IMR-90 (cell line): ENCODE measurements around the gene LPXN.
A peak's percentile ranks its signal among the peaks of the same experiment; 100 is the strongest.

Experiments
- BHLHE40 ChIP-seq: fragments of 150-350 bp; IDR thresholded peaks from 2 replicates; pipeline ENCODE4 v1.6.1; 2016; ENCODE audit warnings: mild to moderate bottlenecking, low read depth, low read length
- CEBPB ChIP-seq: IDR thresholded peaks from 2 replicates; pipeline ENCODE4 v1.6.1; 2012; ENCODE audit warnings: low read depth, low read length, improper control_type of control experiment
- CTCF ChIP-seq: conservative IDR thresholded peaks from 2 replicates; pipeline ENCODE4 v1.5.1; 2012; ENCODE audit warnings: mild to moderate bottlenecking, low read depth, low read length, improper control_type of control experiment
- ELK1 ChIP-seq: fragments of 150-350 bp; IDR thresholded peaks from 2 replicates; pipeline ENCODE4 v1.6.1; 2016; ENCODE audit warnings: low read depth, mild to moderate bottlenecking, low read length, moderate library complexity, borderline replicate concordance
- MAFK ChIP-seq: IDR thresholded peaks from 2 replicates; pipeline ENCODE4 v1.6.1; 2012; ENCODE audit warnings: low read depth, low read length, improper control_type of control experiment
- MXI1 ChIP-seq: IDR thresholded peaks from 2 replicates; pipeline ENCODE4 v1.6.1; 2012; ENCODE audit warnings: low read depth, mild to moderate bottlenecking, low read length, moderate library complexity, borderline replicate concordance
- POLR2A ChIP-seq: IDR thresholded peaks from 2 replicates; pipeline ENCODE4 v1.6.1; 2012; ENCODE audit warnings: mild to moderate bottlenecking, low read depth, low read length
- RAD21 ChIP-seq: IDR thresholded peaks from 2 replicates; pipeline ENCODE4 v1.6.1; 2012; ENCODE audit warnings: low read length, improper control_type of control experiment
- RCOR1 ChIP-seq: IDR thresholded peaks from 2 replicates; pipeline ENCODE4 v1.6.1; 2012; ENCODE audit warnings: mild to moderate bottlenecking, low read length, improper control_type of control experiment; ENCODE audit not compliant: insufficient replicate concordance
- SMC3 ChIP-seq: fragments of 150-350 bp; IDR thresholded peaks from 2 replicates; pipeline ENCODE4 v1.6.1; 2016; ENCODE audit warnings: low read depth, mild to moderate bottlenecking, antibody characterized with exemption, low read length, moderate library complexity
- TF ChIP-seq, protein P1 (sequence below): fragments of 150-350 bp; IDR thresholded peaks from 2 replicates; pipeline ENCODE4 v1.6.1; 2017; ENCODE audit warnings: mild to moderate bottlenecking, antibody characterized with exemption, low read length, low read depth

DNA sequence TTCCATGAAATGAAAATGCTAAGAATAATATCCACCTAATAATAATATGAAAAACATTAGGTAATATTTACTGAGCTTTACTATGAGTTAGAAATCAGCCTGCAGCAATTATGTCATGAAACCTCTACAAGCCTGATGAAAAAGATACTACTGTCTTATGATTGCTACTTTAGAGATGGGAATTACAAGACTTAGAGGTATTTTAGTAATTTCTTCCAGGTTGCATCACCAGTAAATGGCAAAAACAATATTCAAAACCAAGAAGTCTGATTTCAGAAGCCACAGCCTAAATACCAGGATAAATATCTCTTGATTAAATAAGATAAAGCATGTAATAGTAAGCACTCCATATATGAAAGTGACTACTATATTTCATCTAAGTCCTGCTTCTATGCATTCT lies 81.6 kb downstream of the LPXN start:
- no peak for TF ChIP-seq ELK1
- TF ChIP-seq CTCF = no peak
- TF ChIP-seq, protein P1, sequence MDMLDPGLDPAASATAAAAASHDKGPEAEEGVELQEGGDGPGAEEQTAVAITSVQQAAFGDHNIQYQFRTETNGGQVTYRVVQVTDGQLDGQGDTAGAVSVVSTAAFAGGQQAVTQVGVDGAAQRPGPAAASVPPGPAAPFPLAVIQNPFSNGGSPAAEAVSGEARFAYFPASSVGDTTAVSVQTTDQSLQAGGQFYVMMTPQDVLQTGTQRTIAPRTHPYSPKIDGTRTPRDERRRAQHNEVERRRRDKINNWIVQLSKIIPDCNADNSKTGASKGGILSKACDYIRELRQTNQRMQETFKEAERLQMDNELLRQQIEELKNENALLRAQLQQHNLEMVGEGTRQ = no peak
- TF ChIP-seq SMC3 = no peak
- TF ChIP-seq MXI1 = no peak
- no peak for TF ChIP-seq RCOR1
- no peak for TF ChIP-seq RAD21
- TF ChIP-seq BHLHE40 = no peak
- TF ChIP-seq POLR2A = no peak
- TF ChIP-seq MAFK = no peak
- peak; percentile 64 for TF ChIP-seq CEBPB
